T-helper 1 cell (primary cell): Measurements from ENCODE around the gene DGKH.
"Not testable (repeated sequence)": the region's sequence is repeated elsewhere in the genome, so short reads cannot be mapped to it uniquely, and the experiment has no call there.

Experiments used
- DNase-seq, 5 donors: peaks; one replicate each; pipeline ENCODE4 v3.0.0-alpha.2; 2012 to 2020

DGKH gene

GRCh38 chr13:42041684-42042035 lies 6.8 kb upstream of the DGKH start:
- DNase-seq, result no peak

- no peak for DNase-seq
Observed at GRCh38 chr13:42043676-42044075, 4.8 kb upstream of the DGKH start.

GRCh38 chr13:42046448-42046847 lies 2.0 kb upstream of the DGKH start:
- no peak for DNase-seq

- DNase-seq, result peak in 4 of 5 donors; percentile 19 to 55 (median 23)
Observed at GRCh38 chr13:42047561-42048341, 697 bp upstream of the DGKH start.

GRCh38 chr13:42048684-42049453 lies 421 bp downstream of the DGKH start:
- peak; percentile 49 to 65 (median 60) for DNase-seq

GRCh38 chr13:42049454-42049813 lies 986 bp downstream of the DGKH start:
- DNase-seq, result peak in 1 of 5 donors; percentile 37

GRCh38 chr13:42054798-42055499 lies 6.5 kb downstream of the DGKH start:
- no peak for DNase-seq

GRCh38 chr13:42055500-42056085 lies 7.1 kb downstream of the DGKH start:
- no peak for DNase-seq

GRCh38 chr13:42056146-42056545 lies 7.7 kb downstream of the DGKH start:
- DNase-seq, result no peak

- no peak for DNase-seq
Observed at GRCh38 chr13:42056583-42056982, 8.1 kb downstream of the DGKH start.

GRCh38 chr13:42057918-42058530 lies 9.6 kb downstream of the DGKH start:
- no peak for DNase-seq

GRCh38 chr13:42061943-42062342 lies 13.5 kb downstream of the DGKH start:
- DNase-seq, result no peak

GRCh38 chr13:42063105-42063504 lies 14.7 kb downstream of the DGKH start:
- no peak for DNase-seq

GRCh38 chr13:42064259-42064658 lies 15.8 kb downstream of the DGKH start:
- DNase-seq, result no peak

GRCh38 chr13:42064966-42065365 lies 16.5 kb downstream of the DGKH start:
- no peak for DNase-seq

GRCh38 chr13:42065414-42065813 lies 17.0 kb downstream of the DGKH start:
- no peak for DNase-seq

GRCh38 chr13:42066542-42066941 lies 18.1 kb downstream of the DGKH start:
- DNase-seq, result no peak

GRCh38 chr13:42068886-42069285 lies 20.4 kb downstream of the DGKH start:
- no peak for DNase-seq

- DNase-seq, result not testable (repeated sequence)
Observed at GRCh38 chr13:42070599-42070998, 22.2 kb downstream of the DGKH start.

GRCh38 chr13:42071179-42071578 lies 22.7 kb downstream of the DGKH start:
- DNase-seq, result not testable (repeated sequence)

GRCh38 chr13:42071672-42072419 lies 23.4 kb downstream of the DGKH start:
- no peak for DNase-seq

- DNase-seq, result no peak
Observed at GRCh38 chr13:42073683-42074082, 25.2 kb downstream of the DGKH start.
